GM12878 (cell line): ENCODE results near the gene SLC12A4. TPM values are rescaled to one million over a fixed set of nuclear protein-coding genes. Genes with fewer than 3 reads are reported as not detected.

Experiments
- ATAC-seq: fragments of 200-7000 bp; cut with Tn5 transposase; 3 replicates; pipeline ENCODE4 v1.9.1; 2020; ENCODE audit warnings: mild to moderate bottlenecking, moderate library complexity
- BruUV-seq: library from RNA; stranded (reverse); fragments of 400-500 nt; replicated peaks from 2 replicates; lab custom pipeline; 2021; lab: Mats Ljungman, UMichigan
- CTCF ChIA-PET: fragments of 300-600 bp; sonication (Branson Sonifier 250); formaldehyde crosslinking; extraction: SDS; loops from one replicate; lab custom pipeline; 2021; ENCODE audit warnings: inconsistent platforms; lab: Yijun Ruan, JAX
- POLR2A ChIA-PET: fragments of 350-600 bp; formaldehyde crosslinking; extraction: SDS; loops from one replicate; lab custom pipeline; 2021; ENCODE audit warnings: inconsistent platforms; lab: Charles Lee
- RAD21 ChIA-PET: fragments of 300-600 bp; sonication (Branson Sonifier 250); formaldehyde crosslinking; loops from one replicate; lab custom pipeline; 2023; ENCODE audit warnings: antibody characterized with exemption; ENCODE audit not compliant: unreplicated experiment; lab: Charles Lee
- SMC1A ChIA-PET: fragments of 300-600 bp; sonication (Branson Sonifier 250); formaldehyde crosslinking; loops from one replicate; lab custom pipeline; 2023; ENCODE audit not compliant: unreplicated experiment, uncharacterized antibody; lab: Charles Lee
- DNase-seq: peaks from one replicate; pipeline ENCODE4 v3.0.0-alpha.2; 2011; ENCODE audit warnings: low read depth, low spot score
- FAIRE-seq: peaks from 3 replicates; lab custom pipeline; 2011; peaks lifted over from hg19 to GRCh38; lab: Jason Lieb, UNC
- H2AFZ ChIP-seq: 2 replicates; pipeline ENCODE4 v1.6.0; 2011; ENCODE audit warnings: low read depth, low read length, control low read depth; ENCODE audit not compliant: control insufficient read depth
- H3K27ac ChIP-seq: 2 replicates; pipeline ENCODE4 v1.5.1; 2011; ENCODE audit warnings: control low read depth; ENCODE audit not compliant: control insufficient read depth, insufficient read depth
- H3K27me3 ChIP-seq, 2 experiments: replicated peaks in 1 of 2; 2 replicates each; pipeline versions ENCODE4 v1.6.0 to v1.6.1; 2011; ENCODE audit warnings: low read length in 1 of 2; ENCODE audit not compliant: control insufficient read depth in 2 of 2, insufficient read depth in 2 of 2
- H3K36me3 ChIP-seq, 2 experiments: 2 replicates each; pipeline ENCODE4 v1.5.1; 2011; ENCODE audit warnings: low read length in 1 of 2; ENCODE audit not compliant: control insufficient read depth in 2 of 2, insufficient read depth in 2 of 2
- H3K4me1 ChIP-seq: 2 replicates; pipeline ENCODE4 v1.6.1; 2011; ENCODE audit warnings: mild to moderate bottlenecking, low read length, moderate library complexity, mixed read lengths; ENCODE audit not compliant: control insufficient read depth, insufficient read depth
- H3K4me2 ChIP-seq: 2 replicates; pipeline ENCODE4 v1.6.0; 2011; ENCODE audit warnings: control low read depth; ENCODE audit not compliant: control insufficient read depth, insufficient read depth
- H3K4me3 ChIP-seq: fragments of 200-600 bp; sonication (generic); 2 replicates; pipeline ENCODE4 v1.5.1; 2016
- H3K79me2 ChIP-seq: 2 replicates; pipeline ENCODE4 v1.6.0; 2011; ENCODE audit warnings: low read length; ENCODE audit not compliant: control insufficient read depth, insufficient read depth
- H3K9ac ChIP-seq: 2 replicates; pipeline ENCODE4 v1.8.0; 2011; ENCODE audit warnings: low read length, control low read depth, mixed read lengths; ENCODE audit not compliant: control insufficient read depth, insufficient read depth
- H3K9me3 ChIP-seq: replicated peaks from 3 replicates; pipeline ENCODE4 v1.5.1; 2011; ENCODE audit warnings: mild to moderate bottlenecking, low read length; ENCODE audit not compliant: control insufficient read depth, insufficient read depth
- H4K20me1 ChIP-seq: 2 replicates; pipeline ENCODE4 v1.6.0; 2011; ENCODE audit not compliant: control insufficient read depth, insufficient read depth
- ASH2L ChIP-seq: fragments of 300-600, 200-600 bp; sonication (generic); IDR thresholded peaks from 2 replicates; pipeline ENCODE4 v1.6.1; 2017; ENCODE audit warnings: low read depth, mild to moderate bottlenecking, borderline replicate concordance
- CREB1 ChIP-seq: IDR thresholded peaks from 2 replicates; pipeline ENCODE4 v1.6.1; 2012; ENCODE audit warnings: low read depth, mild to moderate bottlenecking, inconsistent platforms
- E2F8 ChIP-seq: fragments of 450-650 bp; IDR thresholded peaks from 2 replicates; pipeline ENCODE4 v1.6.1; 2018; ENCODE audit warnings: mild to moderate bottlenecking, low read depth, moderate library complexity; ENCODE audit not compliant: partially characterized antibody
- E4F1 ChIP-seq: fragments of 450-650 bp; IDR thresholded peaks from 2 replicates; pipeline ENCODE4 v1.6.1; 2018; ENCODE audit warnings: borderline replicate concordance, mild to moderate bottlenecking; ENCODE audit not compliant: partially characterized antibody
- EP300 ChIP-seq, 2 experiments: fragments of 150-350 bp in 1 of 2; IDR thresholded peaks; 2 replicates each; pipeline ENCODE4 v1.6.1; 2011 to 2012; ENCODE audit warnings: low read depth in 2 of 2, low read length in 2 of 2, borderline replicate concordance in 1 of 2, improper control_type of control experiment in 1 of 2, inconsistent platforms in 1 of 2; ENCODE audit not compliant: control insufficient read depth in 1 of 2
- GABPA ChIP-seq: IDR thresholded peaks from 2 replicates; pipeline ENCODE4 v1.6.1; 2014; ENCODE audit warnings: antibody characterized with exemption, low read depth, mild to moderate bottlenecking, inconsistent platforms
- IKZF1 ChIP-seq: fragments of 450-650 bp; conservative IDR thresholded peaks from 2 replicates; pipeline ENCODE4 v1.6.1; 2017; ENCODE audit warnings: antibody characterized with exemption, mild to moderate bottlenecking
- NBN ChIP-seq: fragments of 450-650 bp; IDR thresholded peaks from 2 replicates; pipeline ENCODE4 v1.6.1; 2016
- SMARCA5 ChIP-seq: fragments of 450-650 bp; IDR thresholded peaks from 2 replicates; pipeline ENCODE4 v1.6.1; 2017; ENCODE audit warnings: mild to moderate bottlenecking
- SP1 ChIP-seq: IDR thresholded peaks from one replicate; pipeline ENCODE4 v1.6.1; 2011; ENCODE audit warnings: low read depth, low read length
- SREBF1 ChIP-seq: IDR thresholded peaks from 2 replicates; pipeline ENCODE4 v1.6.1; 2012; ENCODE audit warnings: mild to moderate bottlenecking, low read length
- SRF ChIP-seq, 2 experiments: IDR thresholded peaks; 2 replicates each; pipeline ENCODE4 v1.6.1; 2011; ENCODE audit warnings: low read depth in 2 of 2, low read length in 2 of 2, mild to moderate bottlenecking in 1 of 2, moderate library complexity in 1 of 2
- TAF1 ChIP-seq: IDR thresholded peaks from 2 replicates; pipeline ENCODE4 v1.6.1; 2011; ENCODE audit warnings: mild to moderate bottlenecking, low read depth, low read length, borderline replicate concordance
- WRNIP1 ChIP-seq: IDR thresholded peaks from 2 replicates; pipeline ENCODE4 v1.6.1; 2011; ENCODE audit warnings: low read depth, low read length, improper control_type of control experiment, borderline replicate concordance
- WGBS: methylation state at CpG from one replicate; pipeline ENCODE4 v1.1.6; 2016; ENCODE audit warnings: low lambda C conversion rate; ENCODE audit not compliant: insufficient replicate concordance, insufficient coverage; ENCODE audit errors: missing lambda C conversion rate; 5-methylcytosine and 5-hydroxymethylcytosine counted together
- in situ Hi-C: fragments of 300-500 bp; cut with MboI; formaldehyde crosslinking; loops from 9 replicates; pipeline ENCODE4 v1.14.3; 2018; ENCODE audit warnings: mixed read lengths
- intact Hi-C: fragments of 100-400 bp; cut with micrococcal nuclease; formaldehyde crosslinking; loops from one replicate; pipeline ENCODE4 v1.14.2; 2022; ENCODE audit not compliant: unreplicated experiment
- polyA plus RNA-seq, 11 experiments: library from polyadenylated mRNA; depleted of rRNA in 4 of 11; unstranded in 6 of 11; stranded (reverse) in 5 of 11; fragments of >200 nt; fragmentation: Nextera tagmentation in 4 of 11; fragmentation: Illumina TruSeq in 1 of 11; extraction: Ambion mirVana in 4 of 11; extraction: Trizol in 1 of 11; gene quantifications; 1 replicate in 1 of 11; 2 replicates in 10 of 11; pipeline versions ENCODE4 v1.2.1 to v1.2.3, GENCODE V29; 2011 to 2016; ENCODE audit warnings: inconsistent platforms in 2 of 11, missing spikeins in 2 of 11, low read depth in 1 of 11
- total RNA-seq, 4 experiments: library from RNA; depleted of rRNA in 3 of 4; stranded (reverse); fragments of >200 nt in 3 of 4; fragmentation: Illumina TruSeq in 1 of 4; extraction: Trizol in 1 of 4; gene quantifications; 2 replicates each; pipeline versions ENCODE4 v1.2.1 to v1.2.3, GENCODE V29; 2013 to 2021
- TF ChIP-seq, protein P1 (sequence below): fragments of 450-650 bp; IDR thresholded peaks from 2 replicates; pipeline ENCODE4 v1.6.1; 2016; ENCODE audit warnings: mild to moderate bottlenecking

SLC12A4 gene
- total and polyA plus RNA-seq, 10 of the 15 experiments (the other 5 are each of a cell fraction or from before 2014, with no cell fraction given): 0.95 to 39.9 (median 14.2) TPM

DNA sequence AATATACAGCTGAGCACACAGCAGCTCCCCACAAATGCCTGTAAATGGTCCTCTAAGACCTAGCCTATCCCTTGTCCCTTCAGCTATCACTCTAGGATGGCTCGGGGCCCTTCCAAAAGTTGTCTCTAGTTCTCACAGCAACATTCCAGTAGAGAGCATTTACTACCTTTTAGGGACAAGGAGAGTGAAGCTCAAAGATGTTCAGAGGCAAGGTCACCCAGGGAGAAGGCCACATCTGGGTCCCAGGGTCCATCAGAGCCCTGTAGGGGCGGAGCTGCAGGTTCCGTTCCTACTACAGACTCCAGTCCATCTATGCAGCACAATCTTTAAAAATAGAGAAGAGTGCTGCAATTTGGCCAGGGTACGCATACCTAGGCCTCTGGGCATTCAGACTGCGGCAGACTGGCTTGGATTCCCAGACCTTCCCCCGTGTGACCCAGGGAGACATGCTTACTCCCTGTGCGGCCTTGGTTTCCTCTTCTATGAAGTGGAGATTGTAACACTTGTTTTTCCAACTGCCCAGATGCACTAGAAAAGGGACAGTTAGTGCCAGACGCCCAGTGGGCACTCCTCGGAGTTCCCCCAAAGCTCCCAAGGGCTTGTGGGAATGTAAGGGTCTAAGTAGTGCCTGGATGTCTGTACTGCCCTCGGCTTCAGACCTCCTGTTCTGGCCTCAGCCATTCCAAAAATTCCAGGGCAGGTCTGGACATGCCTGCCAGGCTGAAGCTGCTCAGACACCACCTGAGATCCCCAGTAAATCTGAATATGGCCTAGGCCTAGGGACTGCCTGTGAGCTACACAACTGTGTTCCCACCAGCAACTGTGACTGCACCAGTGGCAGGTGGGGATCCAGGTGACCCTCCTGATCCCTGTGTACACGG is 2.5 kb downstream of the SLC12A4 start:
- Histone ChIP-seq H3K9ac (peak overlapping the region; percentile 89), H3K9me3 (no peaks in the 10 kb centered on the region), H3K79me2 (peaks cover 20% of the 10 kb centered on the region), H3K27me3 (no peaks in the 10 kb centered on the region), H3K4me3 (peak overlapping the region; percentile 58; the same call in 1 of the 2 replicates), H2AFZ (no peak overlapping the region), H3K4me2 (peak overlapping the region; percentile 76), H3K27ac (peak overlapping the region; percentile 34; the same call in 1 of the 2 replicates), H3K36me3 (peaks cover 2 to 4% of the 10 kb centered on the region in 2 experiments; a peak in 2 of 4 replicates), H3K4me1 (peaks cover 21% of the 10 kb centered on the region), H4K20me1 (no peaks in the 10 kb centered on the region)
- CTCF ChIA-PET: interaction anchor here (0.6 to 3.7 kb wide), 9 partner anchors 25 to 445 kb away, joined by 3 to 22 read pairs (median 4); no protein-coding TSS in a partner anchor
- intact Hi-C loops: no loop called here
- 68% methylated on average over 11 of the region's 11 CpGs for WGBS
- no peak for FAIRE-seq
- no TSS peak for BruUV-seq
- in situ Hi-C loops: no loop called here
- no peak for DNase-seq
- SMC1A ChIA-PET: interaction anchor here (0.8 to 2.8 kb wide), 9 partner anchors 12 to 149 kb away, joined by 3 to 10 read pairs (median 3); partner anchors contain the start of genes DDX28 and DUS2
- POLR2A ChIA-PET: interaction anchor here (0.6 to 2.8 kb wide), 9 partner anchors 10 to 278 kb away, joined by 3 to 16 read pairs (median 3); partner anchors contain the start of gene PSMB10
- RAD21 ChIA-PET: interaction anchor here (0.8 to 2.4 kb wide), 9 partner anchors 19 to 75 kb away, joined by 3 to 9 read pairs (median 4); partner anchors contain the start of genes DDX28 and DUS2
- no peak for ATAC-seq
- TF ChIP-seq SMARCA5: no peak
- no peak for TF ChIP-seq E4F1
- TF ChIP-seq ASH2L: no peak
- TF ChIP-seq WRNIP1: no peak
- TF ChIP-seq CREB1: no peak
- no peak for TF ChIP-seq E2F8
- no peak for TF ChIP-seq TAF1
- TF ChIP-seq, protein P1, sequence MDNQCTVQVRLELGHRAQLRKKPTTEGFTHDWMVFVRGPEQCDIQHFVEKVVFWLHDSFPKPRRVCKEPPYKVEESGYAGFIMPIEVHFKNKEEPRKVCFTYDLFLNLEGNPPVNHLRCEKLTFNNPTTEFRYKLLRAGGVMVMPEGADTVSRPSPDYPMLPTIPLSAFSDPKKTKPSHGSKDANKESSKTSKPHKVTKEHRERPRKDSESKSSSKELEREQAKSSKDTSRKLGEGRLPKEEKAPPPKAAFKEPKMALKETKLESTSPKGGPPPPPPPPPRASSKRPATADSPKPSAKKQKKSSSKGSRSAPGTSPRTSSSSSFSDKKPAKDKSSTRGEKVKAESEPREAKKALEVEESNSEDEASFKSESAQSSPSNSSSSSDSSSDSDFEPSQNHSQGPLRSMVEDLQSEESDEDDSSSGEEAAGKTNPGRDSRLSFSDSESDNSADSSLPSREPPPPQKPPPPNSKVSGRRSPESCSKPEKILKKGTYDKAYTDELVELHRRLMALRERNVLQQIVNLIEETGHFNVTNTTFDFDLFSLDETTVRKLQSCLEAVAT: no peak
- no peak for TF ChIP-seq GABPA
- TF ChIP-seq SP1: no peak
- TF ChIP-seq SRF (IDR thresholded peaks at IDR 0.05; ENCODE audit: low read depth in 2 of 2, low read length in 2 of 2): no peak
- no peak for TF ChIP-seq NBN
- TF ChIP-seq IKZF1: no peak
- TF ChIP-seq SREBF1: no peak
- no peak for TF ChIP-seq EP300 (IDR thresholded peaks at IDR 0.05; ENCODE audit: borderline replicate concordance in 1 of 2, control insufficient read depth in 1 of 2, low read depth in 2 of 2, low read length in 2 of 2)
